ENCODE data around the gene RETREG3.
A peak's percentile ranks its signal among the peaks of the same experiment; 100 is the strongest.
"Not testable (repeated sequence)": the region's sequence is repeated elsewhere in the genome, so short reads cannot be mapped to it uniquely, and the experiment has no call there.

The RETREG3 gene

GRCh38 chr17:42609182-42609813 lies at the start of gene RETREG3, which contains the start of gene TUBG1:
Gene RETREG3, minus strand, starts transcription at chr17:42609374. Its CDS starts 50 bp downstream, at chr17:42609324.
Gene TUBG1, plus strand, starts transcription at chr17:42609683. Its CDS starts 55 bp downstream, at chr17:42609738.
- FAIRE-seq: peak; percentile 57

GRCh38 chr17:42657824-42658588 lies 48.8 kb upstream of the RETREG3 start:
- FAIRE-seq: no peak

- no peak for FAIRE-seq
These were observed 46.4 kb upstream of the RETREG3 start for GRCh38 chr17:42655528-42655927.

- no peak for FAIRE-seq
These were observed 44.3 kb upstream of the RETREG3 start for GRCh38 chr17:42653179-42654124.

- no peak for FAIRE-seq
These were observed 42.2 kb upstream of the RETREG3 start for GRCh38 chr17:42651392-42651791.

GRCh38 chr17:42647778-42648177 lies 38.6 kb upstream of the RETREG3 start:
- FAIRE-seq: no peak

GRCh38 chr17:42642336-42642735 lies 33.2 kb upstream of the RETREG3 start:
- FAIRE-seq: no peak

- no peak for FAIRE-seq
These were observed 30.9 kb upstream of the RETREG3 start for GRCh38 chr17:42640121-42640520.

GRCh38 chr17:42639525-42640113 lies 30.4 kb upstream of the RETREG3 start:
- FAIRE-seq: no peak

- FAIRE-seq: no peak
These were observed 23.8 kb upstream of the RETREG3 start for GRCh38 chr17:42632949-42633444.

GRCh38 chr17:42629411-42630009 lies 20.3 kb upstream of the RETREG3 start:
- FAIRE-seq: no peak

GRCh38 chr17:42627032-42627764 lies 18.0 kb upstream of the RETREG3 start:
- FAIRE-seq: not testable (repeated sequence)

- FAIRE-seq: no peak
These were observed 14.8 kb upstream of the RETREG3 start for GRCh38 chr17:42623732-42624596.

GRCh38 chr17:42623271-42623670 lies 14.1 kb upstream of the RETREG3 start:
- FAIRE-seq: no peak

GRCh38 chr17:42621987-42622386 lies 12.8 kb upstream of the RETREG3 start:
- FAIRE-seq: not testable (repeated sequence)

- FAIRE-seq: no peak
These were observed 9.4 kb upstream of the RETREG3 start for GRCh38 chr17:42618442-42619150.

- FAIRE-seq: no peak
These were observed 8.8 kb upstream of the RETREG3 start for GRCh38 chr17:42617956-42618431.

- no peak for FAIRE-seq
These were observed 4.6 kb upstream of the RETREG3 start for GRCh38 chr17:42613699-42614295.

GRCh38 chr17:42612013-42612412 lies 2.8 kb upstream of the RETREG3 start:
- no peak for FAIRE-seq
